Measurements from ENCODE around the gene STXBP6.

- TF ChIP-seq POLR2A (IDR thresholded peaks at IDR 0.05) (no peak), CTCF (IDR thresholded peaks at IDR 0.05) (no peak), POLR2AphosphoS5 (IDR thresholded peaks at IDR 0.05) (no peak), EP300 (IDR thresholded peaks at IDR 0.05) (no peak)
These were observed 121.5 kb downstream of the STXBP6 start for GRCh38 chr14:24928386-24928900.
